CD4-positive, alpha-beta T cell treated with Interleukin-1 beta for 1 hour (primary cell): Measurements from ENCODE around the gene SPSB2.
A peak's percentile ranks its signal among the peaks of the same experiment; 100 is the strongest.
"Not testable (repeated sequence)": the region's sequence is repeated elsewhere in the genome, so short reads cannot be mapped to it uniquely, and the experiment has no call there.

Experiments used
- DNase-seq, 2 donors: peaks; one replicate each; pipeline ENCODE4 v3.0.0-alpha.2; 2020 to 2022

The SPSB2 gene

GRCh38 chr12:6873094-6874014 lies at the start of gene SPSB2:
SPSB2 (minus strand) TSS chr12:6873303; CDS start chr12:6872901, 402 bp downstream.
- DNase-seq, result peak; percentile 98

GRCh38 chr12:6921996-6922946 lies 49.2 kb upstream of the SPSB2 start:
- DNase-seq, result no peak

- no peak for DNase-seq
These were observed 48.4 kb upstream of the SPSB2 start for GRCh38 chr12:6921539-6921938.

- DNase-seq, result no peak
These were observed 46.5 kb upstream of the SPSB2 start for GRCh38 chr12:6919588-6919987.

GRCh38 chr12:6917491-6918231 lies 44.6 kb upstream of the SPSB2 start:
- DNase-seq, result no peak

GRCh38 chr12:6916426-6917200 lies 43.5 kb upstream of the SPSB2 start:
- DNase-seq, result no peak

GRCh38 chr12:6915789-6916285 lies 42.7 kb upstream of the SPSB2 start:
- no peak for DNase-seq

- DNase-seq, result no peak
These were observed 42.1 kb upstream of the SPSB2 start for GRCh38 chr12:6914947-6915788.

GRCh38 chr12:6914246-6914946 lies 41.3 kb upstream of the SPSB2 start, which contains the start of gene ENO2:
ENO2 (plus strand) TSS chr12:6914580; CDS start chr12:6915833, 1,253 bp downstream.
- DNase-seq, result peak; percentile 87

GRCh38 chr12:6912164-6912935 lies 39.2 kb upstream of the SPSB2 start:
- DNase-seq, result no peak

- DNase-seq, result no peak
These were observed 36.5 kb upstream of the SPSB2 start for GRCh38 chr12:6909421-6910145.

GRCh38 chr12:6908141-6908540 lies 35.0 kb upstream of the SPSB2 start:
- DNase-seq, result not testable (repeated sequence)

GRCh38 chr12:6905414-6906040 lies 32.4 kb upstream of the SPSB2 start:
- DNase-seq, result no peak

- peak; percentile 99 for DNase-seq
These were observed 31.5 kb upstream of the SPSB2 start, which contains the start of gene LRRC23 for GRCh38 chr12:6904280-6905276. LRRC23 (plus strand) TSS chr12:6904822; CDS start chr12:6905634, 812 bp downstream.

GRCh38 chr12:6903722-6904121 lies 30.6 kb upstream of the SPSB2 start:
- no peak for DNase-seq

GRCh38 chr12:6902448-6902847 lies 29.3 kb upstream of the SPSB2 start:
- no peak for DNase-seq
